Dedifferentiated amniotic fluid mesenchymal stem cell (primary cell): ENCODE measurements around the gene ZNF281.
A peak's percentile ranks its signal among the peaks of the same experiment; 100 is the strongest.
"Not testable (repeated sequence)": the region's sequence is repeated elsewhere in the genome, so short reads cannot be mapped to it uniquely, and the experiment has no call there.

Experiments
- DNase-seq: peaks from one replicate; pipeline ENCODE4 v3.0.0-alpha.2; 2016; ENCODE audit errors: extremely low spot score

Gene ZNF281

GRCh38 chr1:200409761-200410565, at the start of gene ZNF281:
ZNF281 (minus strand) TSS chr1:200410036; CDS start chr1:200409705, 331 bp downstream.
- DNase-seq: peak; percentile 88

GRCh38 chr1:200458780-200459179, 48.9 kb upstream of the ZNF281 start:
- no peak for DNase-seq

GRCh38 chr1:200457810-200458209, 48.0 kb upstream of the ZNF281 start:
- no peak for DNase-seq

- DNase-seq: no peak
Measured at GRCh38 chr1:200454425-200454824, 44.6 kb upstream of the ZNF281 start.

- DNase-seq: no peak
Measured at GRCh38 chr1:200453553-200453905, 43.7 kb upstream of the ZNF281 start.

GRCh38 chr1:200452850-200453552, 43.2 kb upstream of the ZNF281 start:
- DNase-seq: no peak

- DNase-seq: no peak
Measured at GRCh38 chr1:200448034-200448762, 38.4 kb upstream of the ZNF281 start.

GRCh38 chr1:200445213-200445612, 35.4 kb upstream of the ZNF281 start:
- DNase-seq: no peak

GRCh38 chr1:200444478-200444877, 34.6 kb upstream of the ZNF281 start:
- no peak for DNase-seq

- DNase-seq: no peak
Measured at GRCh38 chr1:200443860-200444259, 34.0 kb upstream of the ZNF281 start.

GRCh38 chr1:200442537-200443156, 32.8 kb upstream of the ZNF281 start:
- no peak for DNase-seq

GRCh38 chr1:200442023-200442422, 32.2 kb upstream of the ZNF281 start:
- no peak for DNase-seq

- DNase-seq: no peak
Measured at GRCh38 chr1:200438911-200439310, 29.1 kb upstream of the ZNF281 start.

- DNase-seq: not testable (repeated sequence)
Measured at GRCh38 chr1:200438413-200438812, 28.6 kb upstream of the ZNF281 start.

GRCh38 chr1:200437556-200438203, 27.8 kb upstream of the ZNF281 start:
- no peak for DNase-seq

GRCh38 chr1:200437088-200437487, 27.3 kb upstream of the ZNF281 start:
- no peak for DNase-seq

- DNase-seq: no peak
Measured at GRCh38 chr1:200436436-200436835, 26.6 kb upstream of the ZNF281 start.

GRCh38 chr1:200435200-200435780, 25.5 kb upstream of the ZNF281 start:
- DNase-seq: no peak

- DNase-seq: no peak
Measured at GRCh38 chr1:200433586-200433985, 23.8 kb upstream of the ZNF281 start.

GRCh38 chr1:200432586-200432985, 22.8 kb upstream of the ZNF281 start:
- no peak for DNase-seq

- DNase-seq: peak; percentile 53
Measured at GRCh38 chr1:200429221-200429751, 19.4 kb upstream of the ZNF281 start.
